Stomach (tissue), 9 donors: Measurements from ENCODE around the gene HNRNPA2B1. TPM values are rescaled to one million over a fixed set of nuclear protein-coding genes. Genes with fewer than 3 reads are reported as not detected.

Source experiments
- DNase-seq, 2 donors: peaks; one replicate each; pipeline versions ENCODE4 v3.0.0 to v3.0.0-alpha.2; 2013 to 2019
- H3K27ac ChIP-seq, 5 donors: fragments of 200-600 bp in 4 of 5; sonication (generic) in 4 of 5; one replicate each; pipeline ENCODE4 v1.5.1; 2013 to 2019; ENCODE audit warnings: mild to moderate bottlenecking in 1 of 5, moderate library complexity in 1 of 5
- H3K27me3 ChIP-seq, 3 donors: fragments of 200-600 bp; sonication (generic); one replicate each; pipeline ENCODE4 v1.5.1; 2017 to 2019; ENCODE audit warnings: mixed run types in 1 of 3
- H3K36me3 ChIP-seq, 4 donors: fragments of 200-600 bp; sonication (generic); 1 replicate in 3 of 4; 2 replicates in 1 of 4; pipeline ENCODE4 v1.5.1; 2016 to 2019
- H3K4me1 ChIP-seq, 4 donors: fragments of 200-600 bp; sonication (generic); one replicate each; pipeline ENCODE4 v1.5.1; 2016 to 2019
- H3K4me3 ChIP-seq, 4 donors: fragments of 200-600 bp; sonication (generic) in 3 of 4; one replicate each; pipeline ENCODE4 v1.5.1; 2016 to 2019; ENCODE audit warnings: mild to moderate bottlenecking in 1 of 4
- H3K9me3 ChIP-seq, 4 donors: fragments of 200-600 bp; sonication (generic); one replicate each; pipeline ENCODE4 v1.5.1; 2016 to 2019
- CTCF ChIP-seq, 7 experiments: fragments of 450-650 bp in 4 of 7; fragments of 200-600 bp in 3 of 7; sonication (generic) in 3 of 7; IDR thresholded peaks; one replicate each; pipeline ENCODE4 v1.5.1; 2016 to 2019; ENCODE audit warnings: antibody characterized with exemption in 7 of 7, control low read depth in 2 of 7, mild to moderate bottlenecking in 1 of 7
- EP300 ChIP-seq: sonication (generic); formaldehyde crosslinking; IDR thresholded peaks from one replicate; pipeline ENCODE4 v1.6.1; 2017; ENCODE audit warnings: antibody characterized with exemption
- POLR2A ChIP-seq, 4 donors: fragments of 450-650 bp; IDR thresholded peaks; one replicate each; pipeline ENCODE4 v1.6.1; 2016; ENCODE audit warnings: antibody characterized with exemption in 4 of 4, control low read depth in 2 of 4, mild to moderate bottlenecking in 1 of 4, moderate library complexity in 1 of 4
- POLR2AphosphoS5 ChIP-seq, 3 donors: sonication (generic); formaldehyde crosslinking; IDR thresholded peaks; one replicate each; pipeline ENCODE4 v1.6.1; 2016; ENCODE audit warnings: antibody characterized with exemption in 3 of 3
- WGBS, 5 donors: extraction: QIAGEN DNeasy Blood & Tissue Kit in 3 of 5; methylation state at CpG; one replicate each; pipeline versions ENCODE4 v1.1.5 to v1.1.7; 2013 to 2018; 5-methylcytosine and 5-hydroxymethylcytosine counted together
- intact Hi-C: fragments of 100-400 bp; cut with DNase I; formaldehyde crosslinking; loops from one replicate; pipeline ENCODE4 v1.15.1; 2023; ENCODE audit warnings: low total_unique reads
- polyA plus RNA-seq, 3 donors: library from polyadenylated mRNA; stranded (reverse); fragments of 200-250 nt; gene quantifications; one replicate each; pipeline ENCODE4 v1.2.3, GENCODE V29; 2013
- total RNA-seq, 5 donors: library from RNA; depleted of rRNA; stranded (reverse); fragments of >200 nt; gene quantifications; one replicate each; pipeline versions ENCODE4 v1.1.0 to v1.2.3, GENCODE V29; 2014 to 2016
- donor health status: healthy with polysubstance abuse.
- donor health status: Bipolar disorder and iron deficiency.
- donor health status: healthy.

HNRNPA2B1 gene
- total and polyA plus RNA-seq, 8 donors = 142 to 464 (median 304) TPM

DNA sequence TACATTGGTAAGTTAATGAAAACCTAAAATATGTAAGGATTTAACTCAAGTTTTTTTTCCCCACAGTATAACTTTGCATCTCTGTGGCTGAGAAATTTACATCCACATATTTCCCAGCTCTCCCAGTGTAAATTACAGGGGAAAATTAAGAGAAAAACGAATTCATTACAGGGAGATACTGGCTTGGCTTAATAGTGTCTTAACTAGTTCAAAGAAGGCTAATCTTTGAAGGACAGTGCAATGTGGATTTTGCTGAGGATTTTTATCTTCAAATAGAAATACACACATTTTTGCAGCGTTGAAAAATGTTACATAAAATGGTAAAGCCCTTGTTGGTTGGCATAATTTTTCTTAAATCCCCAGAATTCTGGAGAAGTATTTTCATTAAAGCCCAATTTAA is 2.5 kb upstream of the HNRNPA2B1 start:
- Histone ChIP-seq H3K27ac (peak overlapping the region in 4 of 5 donors; percentile 98 to 100 (median 100)), H3K27me3 (no peaks in the 10 kb centered on the region), H3K4me1 (peaks cover 19 to 40% (median 35%) of the 10 kb centered on the region in 4 donors), H3K9me3 (no peaks in the 10 kb centered on the region), H3K4me3 (peak overlapping the region; percentile 92 to 96 (median 94)), H3K36me3 (peaks cover 18 to 32% (median 25%) of the 10 kb centered on the region in 4 donors)
- 2 to 10% (median 5%) methylated on average over 2 of the region's 2 CpGs for WGBS, 5 donors
- DNase-seq = no peak
- intact Hi-C loops = no loop called here
- no peak for TF ChIP-seq CTCF (IDR thresholded peaks at IDR 0.05)
- TF ChIP-seq POLR2A (IDR thresholded peaks at IDR 0.05) = no peak
- TF ChIP-seq POLR2AphosphoS5 (IDR thresholded peaks at IDR 0.05) = no peak
- no peak for TF ChIP-seq EP300

DNA sequence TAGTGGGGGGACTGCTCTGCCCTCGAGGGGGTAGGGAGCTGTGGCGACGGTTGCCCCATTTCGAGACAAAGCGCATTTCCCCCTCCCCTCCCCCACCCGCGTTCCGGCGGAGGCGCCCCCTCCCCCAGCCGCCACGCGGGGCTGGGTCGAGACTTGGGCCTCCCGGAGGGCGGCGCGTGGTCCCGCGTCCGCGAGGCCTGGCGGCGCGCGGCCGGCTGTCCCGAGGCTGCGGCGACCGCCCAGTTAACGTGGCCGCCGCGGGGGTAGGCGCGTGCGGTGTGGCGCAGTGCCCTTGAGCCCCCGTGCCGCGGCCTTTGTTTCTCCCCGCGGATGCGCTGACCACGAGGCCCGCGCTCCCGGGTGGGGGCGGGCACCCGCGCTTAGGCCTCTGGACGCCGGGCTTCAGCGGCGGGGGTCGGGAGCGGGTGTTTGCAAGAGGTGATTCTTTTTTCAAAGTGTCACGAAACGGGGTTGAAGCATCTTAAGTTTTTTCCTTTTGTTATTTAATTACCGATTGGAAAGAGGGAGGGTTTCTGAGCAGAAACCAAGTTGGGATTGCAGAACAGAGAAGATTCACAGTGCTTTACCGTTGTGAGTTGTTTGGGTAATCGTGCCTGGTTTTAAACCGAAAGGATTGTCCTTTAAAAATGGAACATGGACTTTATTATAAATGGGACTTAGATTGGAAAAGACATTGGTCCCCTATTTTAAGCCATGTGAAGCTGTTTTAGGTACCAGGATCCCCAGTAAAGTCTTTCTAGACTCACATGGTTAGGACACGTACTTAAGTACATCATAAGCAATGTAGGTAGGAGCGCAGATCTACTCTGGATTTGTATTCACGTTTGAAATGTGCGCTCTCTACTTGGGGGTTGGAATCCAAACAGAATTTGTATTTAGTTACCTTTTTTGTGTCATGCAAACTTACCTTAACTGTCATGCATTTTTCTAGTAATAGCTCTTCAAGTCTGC is 1.8 kb upstream of the HNRNPA2B1 start:
- DNase-seq = peak; percentile 38 to 84
- 0 to 1% (median 0%) methylated on average over 18 to 66 of the region's 68 CpGs for WGBS, 5 donors
- H3K4me3 ChIP-seq = peak overlapping the region; percentile 92 to 96 (median 94)
- no peaks in the 10 kb centered on the region for H3K9me3 ChIP-seq
- no peak for TF ChIP-seq POLR2A (IDR thresholded peaks at IDR 0.05)
- TF ChIP-seq EP300 = no peak
- peaks cover 23 to 47% (median 39%) of the 10 kb centered on the region in 4 donors for H3K4me1 ChIP-seq
- intact Hi-C loops = no loop called here
- peaks cover 15 to 30% (median 21%) of the 10 kb centered on the region in 4 donors for H3K36me3 ChIP-seq
- H3K27ac ChIP-seq = peak overlapping the region; percentile 98 to 100 (median 100)
- H3K27me3 ChIP-seq = no peaks in the 10 kb centered on the region

DNA sequence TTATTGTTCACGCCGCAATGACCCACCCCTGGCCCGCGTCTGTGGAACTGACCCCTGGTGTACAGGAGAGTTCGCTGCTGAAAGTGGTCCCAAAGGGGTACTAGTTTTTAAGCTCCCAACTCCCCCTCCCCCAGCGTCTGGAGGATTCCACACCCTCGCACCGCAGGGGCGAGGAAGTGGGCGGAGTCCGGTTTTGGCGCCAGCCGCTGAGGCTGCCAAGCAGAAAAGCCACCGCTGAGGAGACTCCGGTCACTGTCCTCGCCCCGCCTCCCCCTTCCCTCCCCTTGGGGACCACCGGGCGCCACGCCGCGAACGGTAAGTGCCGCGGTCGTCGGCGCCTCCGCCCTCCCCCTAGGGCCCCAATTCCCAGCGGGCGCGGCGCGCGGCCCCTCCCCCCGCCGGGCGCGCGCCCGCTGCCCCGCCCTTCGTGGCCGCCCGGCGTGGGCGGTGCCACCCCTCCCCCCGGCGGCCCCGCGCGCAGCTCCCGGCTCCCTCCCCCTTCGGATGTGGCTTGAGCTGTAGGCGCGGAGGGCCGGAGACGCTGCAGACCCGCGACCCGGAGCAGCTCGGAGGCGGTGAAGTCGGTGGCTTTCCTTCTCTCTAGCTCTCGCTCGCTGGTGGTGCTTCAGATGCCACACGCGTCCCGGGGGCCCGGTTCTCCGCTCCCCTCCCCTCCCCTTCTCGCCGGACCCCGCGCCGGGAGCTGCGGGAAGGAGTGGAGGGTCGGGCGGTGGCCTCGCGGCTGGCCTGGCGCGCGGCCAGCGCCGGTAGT is 887 bp upstream of the HNRNPA2B1 start, which contains the start of gene CBX3:
TSS of gene CBX3 (plus strand) at position 499 of the 772 bp plus-strand sequence. CDS start 1,254 bp downstream, outside the sequence.
- intact Hi-C loops = no loop called here

GRCh38 chr7:26200038-26200443 is 505 bp downstream of the HNRNPA2B1 start:
- peaks cover 41 to 58% (median 51%) of the 10 kb centered on the region in 4 donors for H3K4me1 ChIP-seq
- intact Hi-C loops = no loop called here
- WGBS, 5 donors = 0 to 1% (median 1%) methylated on average over 25 to 29 of the region's 29 CpGs

More for the DNA sequence above, 887 bp upstream of the HNRNPA2B1 start, which contains the start of gene CBX3:
- peak; percentile 85 to 96 for DNase-seq
- peak within 1 kb of the TSS; percentile 98 to 100 (median 100) for H3K27ac ChIP-seq
- TF ChIP-seq POLR2AphosphoS5 (IDR thresholded peaks at IDR 0.05) (peak; percentile 61 to 92 (median 89)), CTCF (IDR thresholded peaks at IDR 0.05) (no peak), POLR2A (IDR thresholded peaks at IDR 0.05) (peak in 1 of 4 donors; percentile 33), EP300 (no peak)
- H3K4me3 ChIP-seq = peak within 1 kb of the TSS; percentile 92 to 96 (median 94)
- WGBS, 5 donors = 0 to 10% (median 2%) methylated on average over 15 to 86 of the region's 86 CpGs
- no peaks in the 10 kb centered on the region for H3K27me3 ChIP-seq
- H3K4me1 ChIP-seq = peaks cover 32 to 56% (median 48%) of the 10 kb centered on the region in 4 donors
- peaks cover 15 to 30% (median 21%) of the 10 kb centered on the region in 4 donors for H3K36me3 ChIP-seq
- no peaks in the 10 kb centered on the region for H3K9me3 ChIP-seq

More at GRCh38 chr7:26200038-26200443, 505 bp downstream of the HNRNPA2B1 start:
- TF ChIP-seq EP300 (no peak), CTCF (IDR thresholded peaks at IDR 0.05) (no peak), POLR2AphosphoS5 (IDR thresholded peaks at IDR 0.05) (no peak), POLR2A (IDR thresholded peaks at IDR 0.05) (no peak)
- Histone ChIP-seq H3K9me3 (no peaks in the 10 kb centered on the region), H3K36me3 (peaks cover 24 to 30% (median 26%) of the 10 kb centered on the region in 4 donors), H3K27ac (peak overlapping the region; percentile 98 to 100 (median 100)), H3K4me3 (peak overlapping the region; percentile 92 to 96 (median 94)), H3K27me3 (no peaks in the 10 kb centered on the region)
- peak; percentile 71 to 90 for DNase-seq
